IPS-20b (cell line): ENCODE results near the gene SLC29A1.
"Not testable (repeated sequence)": the region's sequence is repeated elsewhere in the genome, so short reads cannot be mapped to it uniquely, and the experiment has no call there.

Experiments used
- H3K27ac ChIP-seq: one replicate; pipeline ENCODE4 v1.5.1; 2013; ENCODE audit warnings: low read length
- H3K27me3 ChIP-seq: 2 replicates; pipeline ENCODE4 v1.6.1; 2013; ENCODE audit warnings: mild to moderate bottlenecking, low read length, inconsistent platforms; ENCODE audit not compliant: insufficient read depth
- H3K36me3 ChIP-seq: 2 replicates; pipeline ENCODE4 v1.6.1; 2013; ENCODE audit warnings: low read depth, mild to moderate bottlenecking, inconsistent platforms, low read length, moderate library complexity; ENCODE audit not compliant: insufficient read depth
- H3K4me1 ChIP-seq: 2 replicates; pipeline ENCODE4 v1.6.1; 2013; ENCODE audit warnings: mild to moderate bottlenecking, control low read depth, inconsistent platforms, low read length, moderate library complexity; ENCODE audit not compliant: insufficient read depth
- H3K4me3 ChIP-seq: 2 replicates; pipeline ENCODE4 v1.5.1; 2013; ENCODE audit warnings: mild to moderate bottlenecking, low read length, inconsistent platforms
- H3K9ac ChIP-seq: 2 replicates; pipeline ENCODE4 v1.6.1; 2013; ENCODE audit warnings: low read depth, mild to moderate bottlenecking, inconsistent platforms, low read length, moderate library complexity
- H3K9me3 ChIP-seq: 2 replicates; pipeline ENCODE4 v1.6.1; 2013; ENCODE audit warnings: mild to moderate bottlenecking, low read depth, low read length, inconsistent platforms; ENCODE audit not compliant: insufficient read depth

Gene SLC29A1

DNA sequence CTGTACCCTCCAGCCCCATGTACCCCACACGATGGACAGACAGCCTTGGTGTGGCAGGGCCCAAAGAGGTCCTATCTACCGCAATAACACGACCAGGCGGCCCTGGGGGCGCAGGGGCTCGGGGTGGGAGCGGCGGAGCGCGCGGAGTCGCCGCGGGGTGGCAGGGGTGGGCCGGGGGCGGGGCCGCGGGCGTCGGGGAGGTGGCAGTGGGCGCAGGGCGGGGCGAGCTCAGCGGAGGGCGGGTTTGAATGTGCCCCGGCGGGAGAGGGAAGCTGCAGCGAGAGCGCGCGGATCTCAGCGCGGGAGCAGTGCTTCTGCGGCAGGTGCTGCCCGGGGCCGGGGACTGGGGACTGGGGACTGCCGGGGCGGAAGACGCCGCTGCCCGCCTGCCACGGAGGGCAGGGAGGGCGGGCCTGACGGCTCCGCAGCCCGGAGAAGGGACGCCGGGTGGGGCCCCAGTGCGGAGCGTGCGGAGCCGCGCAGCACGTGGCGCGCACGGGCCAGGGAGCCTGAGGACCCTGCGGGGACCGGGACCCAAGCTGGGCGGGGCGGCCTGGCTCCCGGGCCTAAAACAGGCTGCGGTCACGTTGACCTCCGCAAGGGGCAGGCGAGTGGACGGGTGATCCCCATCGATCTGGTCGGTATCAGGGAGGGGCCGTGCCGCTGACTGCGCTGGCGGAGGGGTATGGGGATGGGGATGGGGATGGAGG is at the start of gene SLC29A1:
Gene SLC29A1, plus strand, starts transcription at position 277 of the 710 bp plus-strand sequence. CDS start 3,719 bp downstream, outside the sequence.
- Histone ChIP-seq H3K4me3 (peak within 1 kb of the TSS; percentile 97), H3K4me1 (peaks cover 33% of the 10 kb centered on the region), H3K9me3 (no peaks in the 10 kb centered on the region), H3K9ac (peak within 1 kb of the TSS; percentile 84; the same call in 1 of the 2 replicates), H3K27ac (no peak within 1 kb of the TSS), H3K36me3 (peaks cover 17% of the 10 kb centered on the region; the same call in 1 of the 2 replicates), H3K27me3 (no peaks in the 10 kb centered on the region)

DNA sequence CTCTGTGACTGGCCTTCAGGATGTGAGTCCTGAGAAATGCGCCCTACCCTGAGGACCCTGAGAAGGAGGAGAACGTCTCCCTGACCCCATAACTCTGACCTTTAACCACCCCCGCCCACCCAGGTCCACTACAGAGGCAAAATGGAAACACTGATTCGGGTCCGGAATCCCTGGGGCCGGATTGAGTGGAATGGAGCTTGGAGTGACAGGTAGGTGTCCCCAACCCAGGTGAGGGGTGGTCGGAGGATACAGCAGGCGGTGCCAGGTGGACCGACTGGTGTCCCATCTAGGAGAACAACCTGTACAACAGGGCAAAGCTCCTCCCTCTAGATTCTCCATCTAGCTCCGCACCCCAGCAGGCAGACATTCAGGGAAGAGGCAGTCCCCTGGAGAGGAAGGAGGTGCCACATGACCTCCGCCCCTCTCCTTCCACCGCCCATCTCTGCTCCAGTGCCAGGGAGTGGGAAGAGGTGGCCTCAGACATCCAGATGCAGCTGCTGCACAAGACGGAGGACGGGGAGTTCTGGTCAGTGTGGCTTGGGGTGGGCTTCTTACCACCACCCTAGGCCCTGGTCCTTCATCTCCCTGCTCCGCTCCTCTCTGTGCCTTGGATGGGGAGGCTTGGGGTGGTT is 47.1 kb upstream of the SLC29A1 start:
- H3K27ac ChIP-seq = no peak overlapping the region
- H3K4me1 ChIP-seq = no peaks in the 10 kb centered on the region
- no peaks in the 10 kb centered on the region for H3K9me3 ChIP-seq

DNA sequence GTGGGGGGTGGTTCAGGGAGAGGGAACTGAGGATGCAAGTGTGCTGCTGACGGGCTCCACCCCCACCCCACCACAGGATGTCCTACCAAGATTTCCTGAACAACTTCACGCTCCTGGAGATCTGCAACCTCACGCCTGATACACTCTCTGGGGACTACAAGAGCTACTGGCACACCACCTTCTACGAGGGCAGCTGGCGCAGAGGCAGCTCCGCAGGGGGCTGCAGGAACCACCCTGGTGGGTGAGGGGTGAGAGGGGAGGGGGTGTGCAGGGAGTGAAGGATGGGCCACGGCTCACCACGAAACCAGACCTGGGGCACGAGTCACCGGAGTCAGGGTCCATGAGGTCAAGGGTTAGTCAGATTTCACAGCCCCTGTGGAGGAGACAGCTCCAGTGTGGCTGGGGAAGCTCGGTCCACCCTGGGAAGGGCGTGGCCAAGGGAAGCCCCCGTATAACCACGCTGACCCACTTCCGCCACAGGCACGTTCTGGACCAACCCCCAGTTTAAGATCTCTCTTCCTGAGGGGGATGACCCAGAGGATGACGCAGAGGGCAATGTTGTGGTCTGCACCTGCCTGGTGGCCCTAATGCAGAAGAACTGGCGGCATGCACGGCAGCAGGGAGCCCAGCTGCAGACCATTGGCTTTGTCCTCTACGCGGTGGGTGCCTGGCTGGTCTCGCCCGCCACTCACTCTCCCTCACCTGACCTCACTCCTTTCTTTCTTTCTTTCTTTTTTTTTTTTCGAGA is 46.5 kb upstream of the SLC29A1 start:
- Histone ChIP-seq H3K36me3 (no peaks in the 10 kb centered on the region), H3K9ac (no peak overlapping the region), H3K9me3 (no peaks in the 10 kb centered on the region), H3K27ac (no peak overlapping the region), H3K27me3 (no peaks in the 10 kb centered on the region), H3K4me3 (no peak overlapping the region), H3K4me1 (no peaks in the 10 kb centered on the region)

More for the DNA sequence above, 47.1 kb upstream of the SLC29A1 start:
- no peaks in the 10 kb centered on the region for H3K27me3 ChIP-seq
- no peak overlapping the region for H3K9ac ChIP-seq
- H3K4me3 ChIP-seq = no peak overlapping the region
- H3K36me3 ChIP-seq = no peaks in the 10 kb centered on the region

DNA sequence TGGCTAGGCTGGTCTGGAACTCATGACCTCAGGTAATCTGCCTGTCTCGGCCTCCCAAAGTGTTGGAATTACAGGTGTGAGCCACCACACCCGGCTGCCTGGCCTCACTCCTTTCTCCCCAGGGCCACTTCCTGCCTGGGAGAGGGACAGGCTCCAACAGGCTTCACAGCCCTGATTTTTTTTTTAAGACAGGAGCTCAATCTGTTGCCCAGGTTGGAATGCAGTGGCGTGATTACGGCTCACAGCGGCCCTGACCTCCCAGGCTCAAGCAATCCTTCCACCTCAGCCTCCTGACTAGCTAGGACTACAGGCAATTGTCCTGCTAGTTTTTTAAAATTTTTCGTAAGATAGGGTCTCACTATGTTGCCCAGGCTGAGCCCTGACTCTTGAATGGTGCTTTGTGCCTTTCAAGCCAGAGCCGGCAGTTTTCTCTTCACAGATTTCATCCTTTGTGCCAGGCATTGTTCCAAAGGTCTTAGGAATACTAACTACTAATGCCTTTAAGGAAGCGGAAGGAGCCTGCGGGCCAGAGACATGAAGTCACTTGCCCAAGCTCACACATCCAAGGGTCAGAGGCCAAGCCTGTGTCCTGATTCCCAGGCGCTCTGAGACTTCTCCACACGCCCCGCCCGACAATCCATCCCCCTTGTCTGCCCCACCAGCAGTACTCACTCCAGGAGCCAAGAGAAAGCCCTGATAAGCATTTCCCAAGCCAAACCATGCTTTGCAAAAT is 45.5 kb upstream of the SLC29A1 start:
- H3K36me3 ChIP-seq = no peaks in the 10 kb centered on the region
- H3K9ac ChIP-seq = no peak overlapping the region
- H3K27me3 ChIP-seq = no peaks in the 10 kb centered on the region
- no peak overlapping the region for H3K27ac ChIP-seq
- H3K4me1 ChIP-seq = no peaks in the 10 kb centered on the region
- no peaks in the 10 kb centered on the region for H3K9me3 ChIP-seq
- H3K4me3 ChIP-seq = no peak overlapping the region

DNA sequence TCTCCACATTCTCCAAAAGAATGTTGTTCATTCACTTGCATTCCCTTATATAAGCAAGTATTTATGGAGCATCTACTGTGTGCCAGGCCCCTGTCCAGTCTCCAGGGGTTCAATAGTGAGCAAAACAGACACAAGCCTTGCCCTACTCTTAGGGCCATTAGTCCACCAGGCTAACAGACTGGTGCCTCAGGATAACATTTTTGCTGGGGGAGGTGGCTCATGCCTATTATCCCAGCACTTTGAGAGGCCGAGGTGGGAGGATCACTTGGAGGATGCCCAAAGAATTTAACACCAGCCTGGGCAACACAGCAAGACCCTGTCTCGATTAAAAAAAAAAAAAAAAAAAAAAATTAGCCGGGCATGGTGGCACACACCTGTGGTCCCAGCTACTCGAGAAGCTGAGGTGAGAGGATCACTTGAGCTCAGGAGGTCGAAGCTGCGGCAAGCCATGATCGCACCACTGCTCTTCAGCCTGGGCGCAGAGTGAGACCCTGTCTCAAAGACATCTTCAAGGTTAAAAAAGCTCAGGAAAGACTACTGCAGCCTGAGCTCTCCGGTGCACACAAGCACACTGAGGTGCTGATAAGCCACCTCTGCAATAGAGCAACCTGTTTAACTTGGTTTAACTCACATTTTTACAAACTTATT is 44.8 kb upstream of the SLC29A1 start:
- no peaks in the 10 kb centered on the region for H3K27me3 ChIP-seq
- no peak overlapping the region for H3K27ac ChIP-seq
- H3K36me3 ChIP-seq = no peaks in the 10 kb centered on the region
- H3K4me1 ChIP-seq = no peaks in the 10 kb centered on the region
- no peak overlapping the region for H3K9ac ChIP-seq
- no peak overlapping the region for H3K4me3 ChIP-seq
- H3K9me3 ChIP-seq = no peaks in the 10 kb centered on the region

DNA sequence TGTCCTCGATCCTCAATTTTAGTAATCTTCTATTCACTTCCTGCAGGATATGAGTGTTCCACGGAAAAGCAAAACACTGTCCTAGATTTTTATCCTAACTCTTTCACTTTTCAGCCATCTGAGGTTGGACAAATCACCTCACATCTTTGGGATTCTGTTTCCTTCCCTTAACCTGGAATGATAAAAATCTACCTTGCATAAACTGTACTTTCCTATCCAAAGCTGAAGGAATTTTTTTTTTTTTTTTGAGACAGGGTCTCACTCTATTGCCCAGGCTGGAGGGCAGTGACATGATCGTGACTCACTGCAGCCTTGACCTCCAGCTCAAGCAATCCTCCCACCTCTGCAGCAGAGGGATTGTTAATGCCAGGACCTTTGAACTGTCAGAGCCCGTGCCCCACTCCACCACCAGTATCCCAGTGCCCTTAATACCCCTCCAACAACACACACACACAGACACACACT is 44.3 kb upstream of the SLC29A1 start:
- Histone ChIP-seq H3K4me1 (no peaks in the 10 kb centered on the region), H3K27ac (no peak overlapping the region), H3K36me3 (no peaks in the 10 kb centered on the region), H3K9ac (no peak overlapping the region), H3K4me3 (no peak overlapping the region), H3K27me3 (no peaks in the 10 kb centered on the region), H3K9me3 (no peaks in the 10 kb centered on the region)

DNA sequence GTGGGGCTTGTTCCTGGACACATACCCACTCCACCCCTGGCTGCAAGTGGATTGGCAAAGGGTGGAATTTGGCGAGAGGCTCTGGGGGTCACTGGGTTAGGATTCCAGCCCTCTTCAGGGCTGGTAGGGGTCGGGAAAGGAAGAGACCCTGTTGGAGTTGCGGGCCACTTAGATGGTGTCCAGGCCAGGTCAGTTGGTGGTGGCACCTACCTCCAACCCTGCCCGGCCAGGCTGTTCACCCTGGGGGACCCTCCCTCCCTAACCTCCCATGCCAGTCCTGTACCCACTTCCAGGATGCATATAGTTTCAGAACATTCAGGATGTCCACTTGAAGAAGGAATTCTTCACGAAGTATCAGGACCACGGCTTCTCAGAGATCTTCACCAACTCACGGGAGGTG is 43.7 kb upstream of the SLC29A1 start:
- Histone ChIP-seq H3K9ac (no peak overlapping the region), H3K4me1 (no peaks in the 10 kb centered on the region), H3K27me3 (no peaks in the 10 kb centered on the region), H3K9me3 (no peaks in the 10 kb centered on the region), H3K36me3 (no peaks in the 10 kb centered on the region), H3K4me3 (no peak overlapping the region), H3K27ac (no peak overlapping the region)

DNA sequence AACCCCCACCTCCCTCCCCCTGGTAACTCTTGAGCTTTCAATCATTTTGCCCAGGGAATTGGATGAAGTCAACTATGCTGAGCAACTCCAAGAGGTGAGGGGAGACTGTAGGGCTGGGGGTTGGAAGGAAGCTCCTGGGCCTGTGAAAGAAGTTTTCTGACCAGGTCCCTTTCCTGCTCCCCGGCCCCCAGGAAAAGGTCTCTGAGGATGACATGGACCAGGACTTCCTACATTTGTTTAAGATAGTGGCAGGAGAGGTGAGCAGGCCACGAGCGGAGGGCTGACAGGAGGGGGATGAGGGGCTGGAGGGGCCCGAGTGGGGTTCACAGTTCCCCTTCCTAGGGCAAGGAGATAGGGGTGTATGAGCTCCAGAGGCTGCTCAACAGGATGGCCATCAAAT is 43.0 kb upstream of the SLC29A1 start:
- H3K4me3 ChIP-seq = no peak overlapping the region
- H3K9ac ChIP-seq = no peak overlapping the region
- no peaks in the 10 kb centered on the region for H3K4me1 ChIP-seq
- H3K9me3 ChIP-seq = no peaks in the 10 kb centered on the region
- no peak overlapping the region for H3K27ac ChIP-seq
- no peaks in the 10 kb centered on the region for H3K27me3 ChIP-seq
- H3K36me3 ChIP-seq = no peaks in the 10 kb centered on the region

DNA sequence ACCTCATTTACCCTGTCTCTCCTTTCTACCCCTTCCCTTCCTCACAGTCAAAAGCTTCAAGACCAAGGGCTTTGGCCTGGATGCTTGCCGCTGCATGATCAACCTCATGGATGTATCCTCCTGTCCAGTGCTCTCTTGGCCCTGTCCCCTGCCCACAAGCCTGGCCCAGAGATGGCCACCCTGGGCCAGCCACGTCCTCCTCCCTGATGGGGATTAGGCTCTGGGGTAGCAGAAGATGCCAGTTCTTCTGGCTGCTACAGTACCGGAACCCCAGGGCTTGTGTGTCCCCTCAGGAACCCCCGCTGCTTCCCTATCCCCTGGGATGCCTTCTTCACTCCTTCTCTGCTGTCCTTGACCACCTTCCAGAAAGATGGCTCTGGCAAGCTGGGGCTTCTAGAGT is 42.5 kb upstream of the SLC29A1 start:
- Histone ChIP-seq H3K27ac (no peak overlapping the region), H3K27me3 (peaks cover under 1% of the 10 kb centered on the region; the same call in 1 of the 2 replicates), H3K4me1 (peaks cover 2% of the 10 kb centered on the region; the same call in 1 of the 2 replicates), H3K9ac (no peak overlapping the region), H3K9me3 (no peaks in the 10 kb centered on the region), H3K36me3 (no peaks in the 10 kb centered on the region), H3K4me3 (no peak overlapping the region)

DNA sequence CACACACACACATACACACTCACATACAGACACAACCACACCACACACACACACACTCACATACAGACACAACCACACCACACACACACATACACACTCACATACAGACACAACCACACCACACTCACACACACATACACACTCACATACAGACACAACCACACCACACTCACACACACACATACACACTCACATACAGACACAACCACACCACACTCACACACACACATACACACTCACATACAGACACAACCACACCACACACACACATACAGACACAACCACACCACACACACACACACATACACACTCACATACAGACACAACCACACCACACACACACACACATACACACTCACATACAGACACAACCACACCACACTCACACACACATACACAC is 41.6 kb upstream of the SLC29A1 start:
- H3K4me1 ChIP-seq, H3K9ac ChIP-seq, H3K36me3 ChIP-seq, H3K27me3 ChIP-seq, H3K4me3 ChIP-seq, H3K9me3 ChIP-seq, H3K27ac ChIP-seq: not testable (repeated sequence)

DNA sequence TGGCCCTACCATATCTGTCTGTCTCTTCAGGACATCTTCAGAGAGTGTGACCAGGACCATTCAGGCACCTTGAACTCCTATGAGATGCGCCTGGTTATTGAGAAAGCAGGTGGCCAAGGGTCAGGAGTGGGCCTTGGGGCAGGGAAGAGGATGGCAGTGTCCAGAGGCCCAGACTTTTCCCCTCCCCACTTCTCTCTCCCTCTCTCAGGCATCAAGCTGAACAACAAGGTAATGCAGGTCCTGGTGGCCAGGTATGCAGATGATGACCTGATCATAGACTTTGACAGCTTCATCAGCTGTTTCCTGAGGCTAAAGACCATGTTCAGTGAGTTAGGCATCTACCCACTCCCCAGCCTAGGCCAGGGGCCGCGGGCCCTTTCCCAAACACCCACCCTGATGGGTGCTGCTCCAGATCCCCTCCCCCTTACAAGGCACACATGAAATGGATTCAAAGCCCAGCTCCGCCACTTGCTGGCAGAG is 40.4 kb upstream of the SLC29A1 start:
- Histone ChIP-seq H3K27me3 (peaks cover 6% of the 10 kb centered on the region; the same call in 1 of the 2 replicates), H3K36me3 (no peaks in the 10 kb centered on the region), H3K4me1 (peaks cover 4% of the 10 kb centered on the region; the same call in 1 of the 2 replicates), H3K27ac (no peak overlapping the region), H3K4me3 (no peak overlapping the region), H3K9me3 (no peaks in the 10 kb centered on the region), H3K9ac (no peak overlapping the region)
